Right renal pelvis (tissue), 4 donors: ENCODE results near the gene GAS6. TPM values are rescaled to one million over a fixed set of nuclear protein-coding genes. Genes with fewer than 3 reads are reported as not detected.
"Not testable (repeated sequence)": the region's sequence is repeated elsewhere in the genome, so short reads cannot be mapped to it uniquely, and the experiment has no call there.

Experiments used
- DNase-seq, 4 donors: peaks; one replicate each; pipeline ENCODE4 v3.0.0-alpha.2; 2013; ENCODE audit warnings: low read depth in 4 of 4, low spot score in 3 of 4, missing footprints in 1 of 4
- polyA plus RNA-seq, 4 donors: library from polyadenylated mRNA; unstranded; fragments of 120-200 nt; gene quantifications; one replicate each; pipeline ENCODE4 v1.2.1, GENCODE V29; 2013; ENCODE audit not compliant: insufficient read length in 4 of 4

The GAS6 gene
- 10 to 100 TPM; 26.2 to 41.4 (median 27.7) TPM for polyA plus RNA-seq

GRCh38 chr13:113863524-113864272, at the start of gene GAS6:
Gene GAS6 (minus strand): TSS chr13:113864076. CDS start chr13:113863920, 156 bp downstream.
- no peak for DNase-seq

- not testable (repeated sequence) for DNase-seq
These were observed 49.5 kb upstream of the GAS6 start for GRCh38 chr13:113913408-113913807.

- DNase-seq = no peak
These were observed 48.7 kb upstream of the GAS6 start for GRCh38 chr13:113912596-113912995.

GRCh38 chr13:113907635-113908617, 44.0 kb upstream of the GAS6 start:
- DNase-seq = peak in 1 of 4 donors; percentile 15

GRCh38 chr13:113906571-113906970, 42.7 kb upstream of the GAS6 start:
- no peak for DNase-seq

- no peak for DNase-seq
These were observed 42.1 kb upstream of the GAS6 start for GRCh38 chr13:113905942-113906341.

GRCh38 chr13:113905018-113905417, 41.1 kb upstream of the GAS6 start:
- DNase-seq = no peak

- DNase-seq = no peak
These were observed 40.5 kb upstream of the GAS6 start for GRCh38 chr13:113904411-113904810.

GRCh38 chr13:113903912-113904311, 40.0 kb upstream of the GAS6 start:
- DNase-seq = no peak

DNA sequence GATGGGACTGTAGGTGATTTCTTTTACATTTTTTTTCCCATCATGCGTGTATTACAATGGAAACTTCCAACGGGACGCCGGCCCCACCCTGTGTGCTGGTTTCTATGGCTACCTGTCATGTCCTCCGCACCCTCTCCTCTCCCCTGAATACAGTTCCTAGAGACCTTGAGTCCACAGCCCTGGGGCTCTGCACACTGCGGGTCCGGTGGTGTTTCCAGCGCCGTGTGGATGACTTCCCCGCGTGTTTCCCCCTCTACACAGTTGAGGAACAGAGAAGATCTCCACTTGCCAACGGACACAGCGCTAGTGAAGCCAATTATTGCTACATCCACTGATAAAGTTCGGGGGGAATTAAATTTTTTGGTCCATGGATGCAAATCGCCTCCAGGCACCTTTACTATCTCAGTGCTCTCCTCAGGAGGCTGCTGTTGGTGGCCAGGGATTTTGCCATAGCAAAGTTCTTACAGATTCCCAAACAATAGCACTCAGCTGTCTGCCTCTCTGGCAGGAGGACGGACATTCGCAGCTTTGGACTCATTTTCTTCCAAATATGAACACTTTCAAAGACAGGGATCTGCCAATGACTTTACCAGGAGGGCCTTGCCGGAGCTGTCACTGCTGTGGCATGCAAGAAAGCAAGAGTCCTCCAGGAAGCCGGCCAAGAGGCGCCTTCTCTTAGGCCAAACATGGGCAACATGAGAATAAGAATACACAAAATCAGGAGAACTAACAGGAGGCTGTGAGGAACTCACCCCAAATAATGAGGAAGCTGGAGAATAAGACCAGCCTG, 39.3 kb upstream of the GAS6 start:
- no peak for DNase-seq

DNA sequence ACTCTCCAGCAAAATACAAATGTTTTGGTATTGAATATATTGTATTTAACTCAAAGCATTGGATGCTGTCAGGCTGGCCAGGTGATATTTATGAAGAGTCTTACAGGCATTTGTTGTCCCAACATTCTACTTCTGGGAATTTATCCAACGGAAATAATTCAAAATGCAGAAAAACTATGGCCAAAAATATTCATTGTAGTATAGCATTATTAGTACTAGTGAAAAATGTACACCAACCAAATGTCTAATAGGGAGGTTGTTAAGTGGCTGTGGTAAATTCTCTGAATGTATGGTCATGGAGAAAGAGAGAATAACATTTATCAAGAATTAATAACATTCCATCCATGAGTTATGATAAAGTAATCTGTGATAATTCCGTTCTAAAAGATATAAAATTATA, 38.6 kb upstream of the GAS6 start:
- DNase-seq = no peak

DNA sequence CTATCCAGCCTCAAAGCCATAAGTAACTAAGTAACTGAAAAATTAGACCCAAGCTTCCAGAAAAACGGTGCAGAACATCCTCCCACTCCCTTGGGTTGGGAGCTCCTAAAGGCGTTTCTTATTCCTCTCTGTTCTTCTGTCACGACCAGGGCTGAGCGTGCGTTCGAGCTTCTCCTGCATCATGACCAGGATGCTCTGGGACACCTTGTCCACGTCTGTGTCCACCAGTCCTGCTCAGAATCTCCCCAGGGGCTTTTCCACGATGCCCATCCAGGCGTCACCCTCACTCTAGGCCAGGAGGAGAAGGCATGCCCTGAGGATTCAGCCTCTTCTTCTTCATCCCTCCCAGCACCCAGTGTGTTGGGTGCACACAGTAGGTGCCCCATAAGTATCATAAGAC, 37.8 kb upstream of the GAS6 start:
- DNase-seq = no peak

DNA sequence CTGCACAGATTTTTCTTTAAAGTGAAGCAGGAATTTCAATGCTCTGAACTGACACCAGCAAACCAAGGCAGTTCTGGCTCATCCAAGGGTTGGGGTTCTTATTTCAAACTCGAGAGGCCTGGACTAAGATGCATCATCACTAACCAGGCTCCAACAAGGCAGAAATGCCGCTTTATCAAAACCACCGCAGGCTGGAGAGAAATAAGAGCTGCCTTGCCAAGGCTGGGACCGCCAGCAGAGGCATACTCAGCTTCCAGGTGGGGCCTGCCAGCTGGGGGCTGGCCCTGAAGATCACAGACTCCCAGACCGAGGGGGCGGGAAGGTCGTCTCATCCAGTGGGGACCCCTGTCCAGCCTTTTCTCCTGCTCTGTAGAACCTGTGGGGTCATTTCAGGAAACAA, 37.4 kb upstream of the GAS6 start:
- no peak for DNase-seq

GRCh38 chr13:113900646-113901045, 36.8 kb upstream of the GAS6 start:
- no peak for DNase-seq

- DNase-seq = no peak
These were observed 34.5 kb upstream of the GAS6 start for GRCh38 chr13:113898391-113898790.

DNA sequence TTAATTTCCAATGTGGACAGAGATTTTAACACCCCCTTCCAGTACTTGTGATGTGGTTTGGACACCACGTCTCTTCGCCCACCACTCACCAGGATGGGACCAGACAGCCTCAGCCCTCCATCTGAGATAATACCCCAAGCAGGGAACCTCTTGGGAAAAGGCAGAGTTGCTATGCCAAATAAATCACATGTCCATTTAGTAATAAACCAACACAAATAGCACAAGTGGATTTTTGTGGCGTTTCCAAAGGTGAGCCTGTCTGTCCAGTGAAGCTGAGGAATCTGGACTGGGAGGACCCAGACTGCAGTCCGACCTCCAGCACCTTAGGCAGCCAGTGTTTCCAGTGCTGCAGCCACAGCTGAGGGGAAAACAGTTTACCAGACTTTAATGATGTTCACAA, 34.1 kb upstream of the GAS6 start:
- no peak for DNase-seq

DNA sequence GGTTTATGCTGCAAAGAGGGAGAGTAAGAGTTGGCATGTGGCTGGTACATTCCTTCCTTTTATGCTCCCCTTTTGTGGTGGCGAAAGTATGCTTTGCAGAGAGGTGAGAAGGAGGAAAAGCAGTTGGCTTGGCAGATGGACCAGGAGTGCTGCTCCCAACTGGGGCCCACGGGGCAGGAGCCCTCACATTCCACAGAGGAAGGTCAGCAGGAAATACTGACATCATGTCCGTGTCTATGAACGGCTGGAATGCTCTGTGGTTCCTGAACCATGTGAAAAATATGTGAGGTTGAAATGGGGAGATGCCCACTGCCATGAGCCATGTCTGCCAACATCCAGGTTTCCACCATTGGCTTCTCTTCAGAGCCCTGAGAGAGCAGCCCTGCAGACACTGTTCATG, 33.3 kb upstream of the GAS6 start:
- DNase-seq = no peak

DNA sequence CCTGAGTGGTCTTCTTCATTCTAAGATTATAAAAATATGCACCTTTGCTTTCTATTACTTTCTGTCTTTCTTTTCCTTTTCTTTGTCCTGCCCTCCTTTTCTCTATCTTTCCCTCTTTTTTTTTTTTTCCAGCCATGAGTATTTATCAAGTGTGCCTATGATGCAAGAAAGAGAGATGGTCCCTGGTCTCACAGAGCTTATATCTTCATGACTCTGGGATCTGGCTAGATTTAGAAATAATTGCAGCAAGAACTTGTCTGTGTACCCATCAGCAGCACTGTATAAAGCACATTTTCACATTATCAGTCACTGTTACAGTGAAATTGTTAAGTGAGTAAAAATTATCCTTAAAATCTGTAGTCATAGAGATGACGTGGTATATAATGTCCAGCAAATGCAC, 31.6 kb upstream of the GAS6 start:
- DNase-seq = no peak

GRCh38 chr13:113890774-113891480, 27.1 kb upstream of the GAS6 start:
- no peak for DNase-seq

DNA sequence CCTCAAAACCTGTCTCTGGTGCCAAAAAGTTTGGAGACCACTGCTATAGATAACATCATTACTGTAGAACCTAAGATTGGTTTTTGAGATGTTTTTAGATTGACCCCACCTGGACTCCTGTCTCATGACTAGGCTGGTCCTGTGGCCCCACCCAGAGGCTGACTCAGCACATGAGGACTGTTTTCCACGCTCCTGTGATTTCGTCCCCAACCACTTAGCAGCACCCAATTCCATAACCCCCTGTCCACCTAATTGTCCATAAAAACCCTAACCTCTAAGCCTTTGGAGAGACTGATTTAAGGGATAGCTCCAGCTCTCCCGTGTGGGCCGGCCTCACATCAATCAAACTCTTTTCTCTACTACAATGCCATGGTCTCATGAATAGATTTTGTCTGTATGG, 25.6 kb upstream of the GAS6 start:
- DNase-seq = no peak
